GM23248 (cell line): ENCODE measurements around the gene NUDT22. TPM values are rescaled to one million over a fixed set of nuclear protein-coding genes. Genes with fewer than 3 reads are reported as not detected.

Experiments used
- DNase-seq: peaks from one replicate; pipeline ENCODE4 v3.0.0-alpha.2; 2015
- H2AFZ ChIP-seq: fragments of 200-600 bp; sonication (generic); 2 replicates; pipeline ENCODE4 v1.6.1; 2016; ENCODE audit warnings: antibody characterized with exemption
- H3F3A ChIP-seq: fragments of 200-600 bp; sonication (generic); 2 replicates; pipeline ENCODE4 v1.6.1; 2016; ENCODE audit warnings: mild to moderate bottlenecking, antibody characterized with exemption, mixed run types; ENCODE audit not compliant: insufficient read depth
- H3K27ac ChIP-seq: fragments of 200-600 bp; sonication (generic); 2 replicates; pipeline ENCODE4 v1.5.1; 2016; ENCODE audit warnings: mild to moderate bottlenecking
- H3K27me3 ChIP-seq: fragments of 200-600 bp; sonication (generic); replicated peaks from 2 replicates; pipeline ENCODE4 v1.6.1; 2016; ENCODE audit warnings: mild to moderate bottlenecking; ENCODE audit not compliant: insufficient read depth
- H3K36me3 ChIP-seq: fragments of 200-600 bp; sonication (generic); 2 replicates; pipeline ENCODE4 v1.6.1; 2016; ENCODE audit warnings: low read depth, mild to moderate bottlenecking
- H3K4me1 ChIP-seq: fragments of 200-600 bp; sonication (generic); 2 replicates; pipeline ENCODE4 v1.6.1; 2016; ENCODE audit warnings: mild to moderate bottlenecking; ENCODE audit not compliant: insufficient read depth
- H3K4me2 ChIP-seq: fragments of 200-600 bp; sonication (generic); one replicate; pipeline ENCODE4 v1.6.1; 2016; ENCODE audit warnings: mild to moderate bottlenecking; ENCODE audit not compliant: unreplicated experiment
- H3K4me3 ChIP-seq: fragments of 200-600 bp; sonication (generic); 2 replicates; pipeline ENCODE4 v1.5.1; 2016; ENCODE audit warnings: mild to moderate bottlenecking
- H3K79me2 ChIP-seq: fragments of 200-600 bp; sonication (generic); 2 replicates; pipeline ENCODE4 v1.6.1; 2016; ENCODE audit warnings: mild to moderate bottlenecking; ENCODE audit not compliant: insufficient read depth
- H3K9ac ChIP-seq: fragments of 200-600 bp; sonication (generic); 2 replicates; pipeline ENCODE4 v1.6.1; 2016; ENCODE audit warnings: mild to moderate bottlenecking
- H3K9me2 ChIP-seq: fragments of 200-600 bp; sonication (generic); 2 replicates; pipeline ENCODE4 v1.6.1; 2016; ENCODE audit warnings: mixed run types, mild to moderate bottlenecking, moderate library complexity; ENCODE audit not compliant: insufficient read depth
- H3K9me3 ChIP-seq: fragments of 200-600 bp; sonication (generic); one replicate; pipeline ENCODE4 v1.6.1; 2017; ENCODE audit warnings: low read depth
- H4K20me1 ChIP-seq: fragments of 200-600 bp; sonication (generic); 2 replicates; pipeline ENCODE4 v1.6.0; 2016; ENCODE audit not compliant: insufficient read depth
- EZH2 ChIP-seq: fragments of 200-600 bp; sonication (generic); IDR thresholded peaks from 2 replicates; pipeline ENCODE4 v1.6.1; 2018; ENCODE audit warnings: antibody characterized with exemption, mild to moderate bottlenecking; ENCODE audit not compliant: insufficient read depth, poor library complexity, severe bottlenecking
- EZH2phosphoT487 ChIP-seq: fragments of 200-600 bp; sonication (generic); IDR thresholded peaks from 2 replicates; pipeline ENCODE4 v1.6.1; 2018; ENCODE audit warnings: antibody characterized with exemption, moderate library complexity, mild to moderate bottlenecking, low read depth; ENCODE audit not compliant: insufficient read depth
- WGBS, 2 experiments: methylation state at CpG; one replicate each; pipeline ENCODE4 v1.1.6; 2015 to 2017; ENCODE audit warnings: low lambda C conversion rate in 2 of 2, low coverage in 1 of 2; ENCODE audit errors: missing lambda C conversion rate in 2 of 2; 5-methylcytosine and 5-hydroxymethylcytosine counted together
- in situ Hi-C: fragments of 300-500 bp; cut with MboI; formaldehyde crosslinking; loops from 2 replicates; pipeline ENCODE4 v1.15.0; 2020
- polyA plus RNA-seq: library from polyadenylated mRNA; unstranded; fragments of >200 nt; fragmentation: Nextera tagmentation; extraction: Ambion mirVana; gene quantifications from 2 replicates; pipeline ENCODE4 v1.2.1, GENCODE V29; 2016
- total RNA-seq: library from RNA; depleted of rRNA; stranded (reverse); fragments of >200 nt; shearing (Covaris generic); gene quantifications from 2 replicates; pipeline ENCODE4 v1.2.3, GENCODE V29; 2014

NUDT22 gene
- total and polyA plus RNA-seq, 2 experiments from 2014 or later = 74.5 to 97.9 TPM

GRCh38 chr11:64180891-64181290 is 45.2 kb upstream of the NUDT22 start:
- peak overlapping the region; percentile 53 for H3K27ac ChIP-seq
- H2AFZ ChIP-seq = peak overlapping the region; percentile 80; the same call in 1 of the 2 replicates
- H4K20me1 ChIP-seq = no peaks in the 10 kb centered on the region
- WGBS, 2 experiments = 49 to 51% methylated on average over 5 of the region's 5 CpGs
- TF ChIP-seq EZH2 (no peak), EZH2phosphoT487 (no peak)
- H3K9me3 ChIP-seq = no peaks in the 10 kb centered on the region
- H3K79me2 ChIP-seq = peaks cover 27% of the 10 kb centered on the region
- no peaks in the 10 kb centered on the region for H3K36me3 ChIP-seq
- in situ Hi-C loops = no loop called here
- peak; percentile 42 for DNase-seq
- H3K9ac ChIP-seq = peak overlapping the region; percentile 63
- H3K4me2 ChIP-seq = peak overlapping the region; percentile 75
- no peaks in the 10 kb centered on the region for H3K27me3 ChIP-seq
- H3F3A ChIP-seq = peaks cover 14% of the 10 kb centered on the region
- H3K4me1 ChIP-seq = peaks cover 14% of the 10 kb centered on the region
- H3K9me2 ChIP-seq = no peaks in the 10 kb centered on the region
- peak overlapping the region; percentile 49 for H3K4me3 ChIP-seq

GRCh38 chr11:64181506-64182411 is 44.3 kb upstream of the NUDT22 start:
- in situ Hi-C loops = no loop called here
- Histone ChIP-seq H2AFZ (peak overlapping the region; percentile 80), H3K36me3 (no peaks in the 10 kb centered on the region), H3F3A (peaks cover 14% of the 10 kb centered on the region), H3K9ac (peak overlapping the region; percentile 63), H3K9me3 (no peaks in the 10 kb centered on the region), H3K4me3 (peak overlapping the region; percentile 49), H3K27me3 (no peaks in the 10 kb centered on the region), H3K79me2 (peaks cover 27% of the 10 kb centered on the region), H3K9me2 (no peaks in the 10 kb centered on the region), H3K4me2 (peak overlapping the region; percentile 75), H3K27ac (peak overlapping the region; percentile 53), H4K20me1 (no peaks in the 10 kb centered on the region), H3K4me1 (peaks cover 14% of the 10 kb centered on the region)
- peak; percentile 97 for DNase-seq
- TF ChIP-seq EZH2 (no peak), EZH2phosphoT487 (no peak)
- whole genome bisulfite sequencing, 2 experiments = 33 to 36% methylated on average over 17 of the region's 17 CpGs

- H3F3A ChIP-seq = peaks cover 14% of the 10 kb centered on the region
- H3K36me3 ChIP-seq = no peaks in the 10 kb centered on the region
- no peak overlapping the region; the same call in 1 of the 2 replicates for H3K4me3 ChIP-seq
- no peaks in the 10 kb centered on the region for H3K9me3 ChIP-seq
- no peak overlapping the region for H2AFZ ChIP-seq
- H3K4me2 ChIP-seq = no peak overlapping the region
- H3K9ac ChIP-seq = no peak overlapping the region
- H3K9me2 ChIP-seq = no peaks in the 10 kb centered on the region
- no peaks in the 10 kb centered on the region for H3K27me3 ChIP-seq
- in situ Hi-C loops = no loop called here
- no peaks in the 10 kb centered on the region for H4K20me1 ChIP-seq
- no peak overlapping the region for H3K27ac ChIP-seq
- no peak for TF ChIP-seq EZH2phosphoT487
- no peak for TF ChIP-seq EZH2
- H3K4me1 ChIP-seq = peaks cover 14% of the 10 kb centered on the region
- no peak for DNase-seq
- WGBS, 2 experiments = 88 to 90% methylated on average over 6 to 7 of the region's 7 CpGs
- H3K79me2 ChIP-seq = peaks cover 27% of the 10 kb centered on the region
Measured at GRCh38 chr11:64183890-64184289, 42.2 kb upstream of the NUDT22 start.

- no peaks in the 10 kb centered on the region for H3K27me3 ChIP-seq
- TF ChIP-seq EZH2phosphoT487 (no peak), EZH2 (no peak)
- H3F3A ChIP-seq = peaks cover 14% of the 10 kb centered on the region
- peaks cover 27% of the 10 kb centered on the region for H3K79me2 ChIP-seq
- peaks cover 14% of the 10 kb centered on the region for H3K4me1 ChIP-seq
- peak overlapping the region; percentile 95 for H3K4me2 ChIP-seq
- no peaks in the 10 kb centered on the region for H4K20me1 ChIP-seq
- H3K9me2 ChIP-seq = no peaks in the 10 kb centered on the region
- peak overlapping the region; percentile 85 for H3K27ac ChIP-seq
- WGBS, 2 experiments = 0 to 1% methylated on average over 45 of the region's 52 CpGs
- peak overlapping the region; percentile 87 for H3K9ac ChIP-seq
- no peaks in the 10 kb centered on the region for H3K9me3 ChIP-seq
- in situ Hi-C loops = no loop called here
- peak; percentile 94 for DNase-seq
- peak overlapping the region; percentile 82 for H3K4me3 ChIP-seq
- peak overlapping the region; percentile 76 for H2AFZ ChIP-seq
- H3K36me3 ChIP-seq = no peaks in the 10 kb centered on the region
Measured at GRCh38 chr11:64185175-64185692, 40.8 kb upstream of the NUDT22 start.
